MM.1S (cell line): Measurements from ENCODE around the gene EXOC3.

Source experiments
- DNase-seq: peaks from one replicate; pipeline ENCODE4 v3.0.0-alpha.2; 2015
- H2AFZ ChIP-seq: fragments of 300-600 bp; sonication (generic); 2 replicates; pipeline ENCODE4 v1.6.0; 2016; ENCODE audit warnings: antibody characterized with exemption, low read length
- H3F3A ChIP-seq: fragments of 300-600 bp; sonication (generic); 2 replicates; pipeline ENCODE4 v1.6.1; 2016; ENCODE audit warnings: mild to moderate bottlenecking, antibody characterized with exemption, low read length, moderate library complexity, mixed read lengths; ENCODE audit not compliant: insufficient read depth
- H3K27ac ChIP-seq: fragments of 300-600 bp; sonication (generic); 2 replicates; pipeline ENCODE4 v1.5.1; 2016; ENCODE audit warnings: mild to moderate bottlenecking, low read length
- H3K27me3 ChIP-seq: fragments of 300-600 bp; sonication (generic); replicated peaks from 2 replicates; pipeline ENCODE4 v1.6.0; 2016; ENCODE audit warnings: low read length; ENCODE audit not compliant: insufficient read depth
- H3K36me3 ChIP-seq: fragments of 300-600 bp; sonication (generic); replicated peaks from 2 replicates; pipeline ENCODE4 v1.6.1; 2016; ENCODE audit warnings: mild to moderate bottlenecking, low read length, mixed read lengths; ENCODE audit not compliant: insufficient read depth
- H3K4me1 ChIP-seq: fragments of 300-600 bp; sonication (generic); 2 replicates; pipeline ENCODE4 v1.6.1; 2016; ENCODE audit warnings: low read length, mixed read lengths
- H3K4me2 ChIP-seq: fragments of 300-600 bp; sonication (generic); 2 replicates; pipeline ENCODE4 v1.6.0; 2016; ENCODE audit warnings: low read depth, low read length
- H3K4me3 ChIP-seq: fragments of 300-600 bp; sonication (generic); 2 replicates; pipeline ENCODE4 v1.5.1; 2016; ENCODE audit warnings: low read length, mixed read lengths
- H3K79me2 ChIP-seq: fragments of 300-600 bp; sonication (generic); 2 replicates; pipeline ENCODE4 v1.6.1; 2016; ENCODE audit warnings: mixed run types, low read length, mixed read lengths
- H3K9ac ChIP-seq: fragments of 300-600 bp; sonication (generic); 2 replicates; pipeline ENCODE4 v1.6.1; 2016; ENCODE audit warnings: low read length, mixed read lengths
- H3K9me2 ChIP-seq: fragments of 300-600 bp; sonication (generic); replicated peaks from 2 replicates; pipeline ENCODE4 v1.6.1; 2016; ENCODE audit warnings: mild to moderate bottlenecking, low read length, mixed read lengths; ENCODE audit not compliant: insufficient read depth
- H3K9me3 ChIP-seq: fragments of 300-600 bp; sonication (generic); replicated peaks from 2 replicates; pipeline ENCODE4 v1.6.1; 2016; ENCODE audit warnings: mild to moderate bottlenecking, low read length, mixed read lengths; ENCODE audit not compliant: insufficient read depth
- H4K20me1 ChIP-seq: fragments of 300-600 bp; sonication (generic); 2 replicates; pipeline ENCODE4 v1.6.1; 2016; ENCODE audit warnings: mild to moderate bottlenecking, low read length, moderate library complexity, mixed read lengths; ENCODE audit not compliant: insufficient read depth
- CTCF ChIP-seq: fragments of 300-600 bp; sonication (generic); IDR thresholded peaks from 2 replicates; pipeline ENCODE4 v1.5.1; 2016; ENCODE audit warnings: antibody characterized with exemption, low read length, mixed read lengths
- EZH2 ChIP-seq: fragments of 300-600 bp; sonication (generic); optimal IDR thresholded peaks from 2 replicates; pipeline ENCODE3; 2017; ENCODE audit warnings: low read depth, mild to moderate bottlenecking, antibody characterized with exemption, low read length, mixed read lengths
- EZH2phosphoT487 ChIP-seq: fragments of 300-600 bp; sonication (generic); IDR thresholded peaks from 2 replicates; pipeline ENCODE4 v1.6.1; 2018; ENCODE audit warnings: antibody characterized with exemption, low read length

EXOC3 gene

GRCh38 chr5:433836-434235 lies 9.1 kb upstream of the EXOC3 start:
- H3K9me2 ChIP-seq = no peaks in the 10 kb centered on the region
- H3K4me2 ChIP-seq = no peak overlapping the region
- no peaks in the 10 kb centered on the region for H3K79me2 ChIP-seq
- no peak overlapping the region for H3K4me3 ChIP-seq
- H3K27ac ChIP-seq = no peak overlapping the region
- H3F3A ChIP-seq = no peaks in the 10 kb centered on the region
- H3K36me3 ChIP-seq = no peaks in the 10 kb centered on the region
- no peaks in the 10 kb centered on the region for H4K20me1 ChIP-seq
- no peak overlapping the region for H2AFZ ChIP-seq
- DNase-seq = no peak
- H3K4me1 ChIP-seq = no peaks in the 10 kb centered on the region
- peaks cover 23% of the 10 kb centered on the region for H3K27me3 ChIP-seq
- H3K9me3 ChIP-seq = no peaks in the 10 kb centered on the region
- TF ChIP-seq CTCF = no peak
- no peak for TF ChIP-seq EZH2phosphoT487
- no peak for TF ChIP-seq EZH2
- no peak overlapping the region for H3K9ac ChIP-seq

DNA sequence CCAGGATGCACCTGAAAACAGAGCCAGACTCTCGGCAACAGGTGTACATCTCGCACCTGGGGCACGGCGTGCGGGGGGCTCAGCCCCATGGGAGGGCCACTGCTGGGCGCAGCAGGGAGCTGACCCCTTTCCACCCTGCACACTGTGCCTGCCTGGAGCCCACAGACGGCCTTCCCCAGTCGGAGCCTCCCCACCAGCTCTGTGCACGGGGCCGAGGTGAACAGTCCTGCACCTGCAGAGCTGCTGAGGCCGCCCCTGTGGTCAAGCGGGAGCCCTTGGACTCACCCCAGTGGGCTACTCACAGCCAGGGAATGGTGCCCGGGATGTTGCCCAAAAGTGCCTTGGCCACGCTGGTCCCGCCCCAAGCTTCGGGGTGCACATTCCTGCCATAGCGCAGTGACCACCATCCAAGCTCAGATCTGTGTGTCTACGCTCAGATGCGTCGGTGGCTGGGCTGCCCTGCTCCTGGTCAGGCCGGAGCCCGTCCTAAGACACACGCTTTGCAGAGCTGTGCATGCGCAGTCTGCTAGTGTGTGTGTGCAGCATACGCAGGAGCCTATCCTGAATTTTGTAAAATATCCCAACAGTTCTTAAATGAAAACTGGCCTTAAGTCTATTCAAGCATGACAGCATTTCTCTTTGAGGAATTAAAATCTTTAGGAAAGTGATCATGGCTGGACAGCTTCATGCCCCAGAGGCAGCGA lies 8.4 kb upstream of the EXOC3 start:
- Histone ChIP-seq H3K9me2 (no peaks in the 10 kb centered on the region), H3F3A (no peaks in the 10 kb centered on the region), H3K9ac (no peak overlapping the region), H3K4me1 (no peaks in the 10 kb centered on the region), H3K4me3 (no peak overlapping the region), H3K27me3 (peaks cover 23% of the 10 kb centered on the region), H3K4me2 (no peak overlapping the region), H4K20me1 (no peaks in the 10 kb centered on the region), H3K36me3 (no peaks in the 10 kb centered on the region), H3K27ac (no peak overlapping the region), H3K79me2 (no peaks in the 10 kb centered on the region), H3K9me3 (no peaks in the 10 kb centered on the region), H2AFZ (no peak overlapping the region)
- DNase-seq = no peak
- TF ChIP-seq CTCF (no peak), EZH2 (no peak), EZH2phosphoT487 (no peak)

DNA sequence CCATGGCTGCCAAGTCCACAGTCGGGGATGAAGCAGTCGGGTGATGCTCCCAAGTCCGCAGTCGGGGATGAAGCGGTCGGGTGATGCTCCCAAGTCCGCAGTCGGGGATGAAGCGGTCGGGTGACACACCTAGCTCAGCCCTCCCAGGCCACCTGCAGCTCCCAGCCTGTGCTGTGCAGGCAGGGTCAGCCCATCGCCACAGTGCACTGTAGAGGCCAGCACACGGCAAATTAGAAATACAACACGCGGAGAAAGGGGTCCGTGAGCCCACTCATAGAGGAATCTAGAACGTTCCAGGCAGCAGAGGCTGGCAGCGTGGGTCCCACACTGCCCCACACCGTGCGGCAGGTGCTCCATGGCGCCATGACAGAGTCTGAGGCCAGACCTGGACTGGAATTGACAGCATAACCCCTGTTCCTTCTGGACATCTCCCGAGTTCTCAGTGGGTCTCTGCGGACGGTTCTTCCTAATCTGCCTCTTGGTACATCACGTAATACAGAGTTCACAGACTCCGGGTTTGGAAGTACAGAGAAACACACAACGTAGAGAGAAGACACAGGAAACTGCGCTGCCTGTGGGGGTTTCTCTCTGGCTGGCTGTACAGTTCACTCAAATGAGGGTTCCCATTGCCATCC lies 7.7 kb upstream of the EXOC3 start:
- Histone ChIP-seq H3K4me1 (peaks cover 2% of the 10 kb centered on the region; the same call in 1 of the 2 replicates), H3K9me3 (no peaks in the 10 kb centered on the region), H3K79me2 (no peaks in the 10 kb centered on the region), H3K36me3 (no peaks in the 10 kb centered on the region), H2AFZ (no peak overlapping the region), H3K9ac (no peak overlapping the region), H3K9me2 (no peaks in the 10 kb centered on the region), H3K4me3 (no peak overlapping the region), H3F3A (no peaks in the 10 kb centered on the region), H3K27ac (no peak overlapping the region), H3K27me3 (peaks cover 23% of the 10 kb centered on the region), H4K20me1 (no peaks in the 10 kb centered on the region), H3K4me2 (no peak overlapping the region)
- no peak for DNase-seq
- no peak for TF ChIP-seq EZH2
- TF ChIP-seq EZH2phosphoT487 = no peak
- TF ChIP-seq CTCF = no peak
